Stimulated activated CD4-positive, alpha-beta T cell treated with anti-CD3 and anti-CD28 coated beads, TNF-alpha, amount 100 ng/mL, for 24 hours (primary cell): ENCODE results near the gene COL17A1.

ENCODE experiments used
- DNase-seq, 3 experiments: peaks; one replicate each; pipeline ENCODE4 v3.0.0-alpha.2; 2020; ENCODE audit warnings: low read depth in 3 of 3

COL17A1 gene

DNA sequence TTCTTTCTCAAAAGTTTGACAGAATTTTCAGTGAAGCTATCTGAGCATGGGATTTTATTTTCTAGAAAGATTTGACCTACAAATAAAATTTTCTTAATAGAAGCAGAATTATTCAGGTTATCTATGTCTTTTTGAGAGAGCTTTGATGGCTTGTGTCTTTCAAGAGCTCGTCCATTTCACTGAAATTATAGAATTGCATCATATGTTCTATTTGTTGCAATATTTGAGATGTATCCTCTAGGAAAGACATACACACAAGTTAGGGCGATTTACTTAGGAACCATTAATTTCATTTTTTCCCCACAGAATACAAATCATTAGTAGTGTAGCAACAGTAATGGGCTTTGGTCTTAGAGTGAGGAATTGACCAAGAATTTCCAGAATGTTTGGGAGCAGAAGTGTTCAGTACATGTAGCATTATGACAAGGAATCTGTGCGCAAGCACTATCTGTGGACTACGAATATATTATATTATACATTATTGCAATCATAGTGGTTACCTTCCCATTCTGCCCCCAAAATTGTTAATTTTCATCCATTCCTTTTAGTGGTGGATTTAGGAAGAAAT is 12.8 kb upstream of the COL17A1 start:
- DNase-seq, result no peak

DNA sequence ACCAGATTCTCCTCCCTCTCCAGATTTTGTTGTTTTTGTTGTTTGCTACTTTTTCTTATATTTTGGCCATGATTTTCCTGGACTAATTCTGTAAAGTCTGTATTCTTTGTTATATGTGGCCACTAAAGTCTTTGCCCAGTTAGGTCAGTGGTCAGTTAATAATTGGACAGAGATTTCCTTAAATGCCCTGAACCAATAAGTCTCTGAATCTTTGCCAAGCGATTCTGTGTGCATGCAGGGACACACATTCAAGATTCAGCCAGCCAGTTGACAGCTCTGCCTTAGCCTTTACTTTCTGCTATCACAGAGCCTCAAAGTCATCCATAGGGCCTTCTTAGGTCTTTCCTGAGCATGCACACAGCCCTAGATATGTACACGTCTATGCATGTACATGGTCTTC is 11.0 kb upstream of the COL17A1 start:
- no peak for DNase-seq

DNA sequence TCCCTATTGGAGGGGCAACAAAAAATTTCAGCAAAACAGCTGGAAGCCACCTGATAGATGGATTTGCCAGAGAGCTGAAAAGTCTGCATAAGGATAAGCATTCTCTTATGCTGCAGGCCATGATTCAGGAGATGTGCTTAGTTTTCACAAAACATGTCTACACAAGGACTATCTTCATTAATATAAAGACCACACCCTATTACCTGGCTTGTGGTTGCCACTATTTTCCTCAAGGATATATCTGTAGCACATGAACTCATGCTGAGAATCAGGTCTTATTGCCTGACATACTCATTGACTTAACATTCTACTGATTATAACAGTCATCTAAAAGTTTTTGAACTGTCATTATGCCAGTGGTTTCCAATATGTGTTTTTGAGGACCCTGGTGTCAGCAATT is 7.1 kb upstream of the COL17A1 start:
- no peak for DNase-seq

DNA sequence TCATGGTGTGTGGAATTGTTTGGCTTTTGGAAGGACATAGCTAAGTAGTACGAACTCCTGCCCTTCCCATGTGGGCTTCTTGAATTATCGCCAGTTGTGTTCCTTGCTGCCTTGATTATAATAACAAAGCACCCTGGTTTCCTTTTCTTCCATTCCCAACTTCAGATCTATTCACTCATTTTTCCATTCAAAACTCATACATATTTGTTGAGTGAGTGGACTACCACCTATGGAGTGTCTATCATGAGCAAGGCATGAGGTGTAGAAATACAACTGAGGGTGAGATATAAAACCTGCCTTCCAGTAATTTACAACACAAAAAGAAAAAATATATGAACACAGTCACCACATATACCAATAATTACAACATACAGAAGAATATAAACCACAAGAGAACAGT is 4.9 kb upstream of the COL17A1 start:
- DNase-seq, result no peak

DNA sequence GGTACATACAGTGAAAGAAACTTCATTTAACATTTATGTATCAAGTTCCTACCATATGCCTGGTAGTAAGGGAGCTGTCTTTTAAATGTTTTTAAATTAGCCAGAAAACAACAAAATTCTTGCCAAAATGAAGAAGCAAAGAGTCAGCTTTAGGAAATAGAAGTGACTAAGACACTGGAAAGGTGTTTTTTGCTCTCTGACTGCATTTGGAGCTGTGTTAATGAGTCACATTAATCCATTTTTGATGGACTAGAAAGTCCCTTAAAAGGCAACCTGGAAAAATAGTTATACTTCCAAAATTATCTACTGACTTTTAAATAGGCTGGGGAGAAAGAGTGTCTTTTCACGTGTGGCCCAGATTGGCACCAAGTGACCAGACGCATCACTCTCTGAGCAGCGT is 3.9 kb upstream of the COL17A1 start:
- DNase-seq, result no peak

DNA sequence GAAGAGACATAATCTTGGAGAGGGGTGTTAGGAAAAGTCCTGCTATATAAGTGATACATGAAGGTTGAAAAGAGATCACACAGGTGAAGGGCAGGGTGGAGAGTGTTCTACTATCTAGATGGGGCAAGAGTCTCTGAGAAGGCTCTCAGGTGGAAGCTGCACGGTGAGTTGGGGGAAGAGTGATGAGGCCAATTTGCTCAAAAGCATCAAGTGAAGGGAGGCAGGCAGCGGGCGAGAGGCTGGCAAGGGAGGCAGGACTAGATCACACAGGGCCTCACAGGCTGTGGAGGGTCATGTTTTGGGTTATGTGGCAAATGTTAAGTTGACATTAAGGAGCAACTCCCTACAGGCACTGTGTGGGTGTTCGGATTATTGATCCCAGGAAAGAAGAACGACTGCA is 2.6 kb upstream of the COL17A1 start:
- no peak for DNase-seq

DNA sequence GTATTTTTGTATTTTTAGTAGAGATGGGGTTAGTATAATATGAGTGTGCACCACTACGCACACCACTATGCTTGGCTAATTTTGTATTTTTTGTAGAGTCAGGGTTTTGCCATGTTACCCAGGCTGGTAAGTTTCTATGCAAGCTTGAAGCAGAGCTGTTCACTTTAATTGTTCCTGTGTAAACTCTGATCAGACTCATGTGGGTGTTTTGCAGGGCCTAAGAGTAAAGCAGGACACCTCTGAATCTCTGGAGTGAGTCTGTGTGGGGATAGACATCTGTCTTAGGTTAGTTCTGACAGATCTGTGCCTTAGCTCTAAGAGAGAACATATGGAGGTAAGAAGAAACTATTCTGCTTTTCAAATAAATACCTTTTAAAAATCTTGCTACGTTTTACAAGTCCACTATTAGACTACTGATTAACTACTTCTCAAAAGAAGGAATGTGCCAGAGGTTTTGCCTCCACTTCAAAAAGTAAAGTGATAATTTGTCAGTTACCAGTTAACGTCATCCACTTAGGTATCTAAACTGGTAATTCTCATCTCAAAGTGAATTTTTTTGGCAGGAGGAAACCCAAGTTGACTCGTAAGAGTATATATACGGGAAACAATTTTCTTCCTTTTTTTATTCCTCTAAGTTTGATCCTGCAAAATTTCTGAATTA is 1.1 kb downstream of the COL17A1 start:
- DNase-seq, result no peak

DNA sequence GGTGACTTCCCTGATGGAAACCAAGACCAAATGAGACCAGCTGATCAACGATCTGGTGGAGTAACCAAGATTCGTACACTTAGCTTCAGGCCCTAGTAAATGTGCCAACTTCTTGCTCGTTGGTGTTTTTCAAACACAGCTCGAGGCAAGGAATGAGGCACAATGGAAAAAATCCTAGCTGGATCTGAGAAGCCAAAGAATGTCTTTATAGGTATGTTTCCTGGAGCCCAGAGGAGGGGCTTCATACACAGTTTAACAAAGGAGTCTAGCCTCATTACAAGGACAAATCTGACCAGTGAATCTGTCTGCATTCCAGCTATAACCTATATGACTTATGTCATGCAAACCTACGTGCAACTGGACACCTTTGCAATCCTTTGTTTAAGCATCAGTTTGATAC is 3.7 kb downstream of the COL17A1 start:
- no peak for DNase-seq

DNA sequence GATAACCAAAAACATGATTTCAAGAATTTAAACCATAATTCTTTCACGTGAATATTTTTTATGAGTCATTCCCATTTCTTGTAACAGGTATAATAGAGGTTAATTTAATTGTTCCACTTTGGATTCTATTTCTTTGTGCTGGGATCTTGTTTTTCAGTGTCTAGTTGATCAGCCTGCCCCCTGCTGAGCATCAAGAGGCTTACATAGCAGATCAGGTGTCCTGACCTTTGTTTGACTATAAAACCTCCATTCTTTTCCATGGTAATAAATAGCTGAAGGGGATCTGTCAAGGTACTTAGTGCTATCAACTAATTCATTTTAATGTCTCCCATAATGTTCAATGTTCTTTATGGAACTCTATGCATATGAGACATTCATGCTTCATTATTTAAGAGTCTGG is 4.9 kb downstream of the COL17A1 start:
- DNase-seq, result no peak

DNA sequence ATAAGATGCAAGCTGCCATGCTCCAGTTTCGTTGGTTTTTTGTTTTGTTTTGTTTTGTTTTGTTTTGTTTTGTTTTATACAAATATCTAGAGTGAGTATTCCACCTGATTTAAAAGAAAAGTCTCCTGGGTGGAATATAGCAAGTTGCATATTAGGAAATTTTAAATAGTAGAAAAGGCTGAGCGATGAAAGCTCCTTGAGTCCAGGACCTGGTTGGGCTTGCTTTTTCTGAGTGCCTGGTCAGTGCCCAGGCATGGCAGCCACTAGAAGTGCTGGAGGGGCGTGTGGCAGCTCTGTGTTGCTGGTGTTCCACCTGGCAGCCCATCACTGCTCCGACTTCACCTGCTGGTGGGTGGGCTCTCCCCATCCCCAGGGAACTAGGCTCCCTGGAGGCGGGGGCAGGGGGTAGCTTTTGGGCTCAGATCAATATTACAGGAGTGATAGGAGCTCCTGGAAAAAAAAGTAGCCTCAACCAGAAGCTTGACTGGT is 8.0 kb downstream of the COL17A1 start:
- DNase-seq, result no peak

DNA sequence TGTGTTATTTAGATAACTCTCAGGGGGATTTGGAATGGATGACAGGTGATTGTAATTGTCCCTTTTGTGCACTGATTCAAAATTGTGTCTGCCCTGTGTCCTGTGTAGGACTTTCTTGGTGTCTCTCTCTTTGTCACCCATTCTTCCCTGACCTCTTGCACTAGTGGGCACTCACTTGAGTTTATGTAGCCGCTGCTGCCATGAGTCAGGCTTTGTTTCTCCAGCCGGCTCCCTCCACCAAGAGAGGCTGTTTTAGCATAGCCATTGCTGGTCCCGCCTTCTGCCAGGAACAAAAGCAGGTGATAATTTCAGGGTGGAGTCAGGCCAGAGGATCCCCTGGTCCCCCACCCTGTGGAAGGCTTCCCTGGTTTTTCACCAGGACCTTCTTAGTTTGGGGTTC is 8.4 kb downstream of the COL17A1 start:
- DNase-seq, result no peak

DNA sequence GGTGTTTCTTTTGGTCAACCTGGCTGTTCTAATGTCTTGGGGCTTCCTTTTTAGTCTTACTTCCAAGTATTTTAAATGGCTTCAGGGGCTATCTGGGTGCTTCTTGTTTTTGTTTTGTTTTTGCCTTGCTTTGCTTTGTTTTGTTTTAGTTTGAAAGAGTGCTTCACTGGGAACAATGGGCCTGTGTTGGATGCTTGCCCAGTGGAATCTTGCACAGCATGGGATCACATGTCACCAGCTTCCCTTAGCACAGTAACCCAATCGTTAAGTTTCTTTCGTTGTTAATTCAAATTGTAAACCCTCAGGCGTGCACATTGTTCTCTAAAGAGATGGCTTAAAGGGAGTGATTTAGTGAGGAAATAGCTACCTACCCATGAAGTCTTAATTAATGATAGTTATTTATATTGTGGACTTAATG is 8.9 kb downstream of the COL17A1 start:
- DNase-seq, result no peak

DNA sequence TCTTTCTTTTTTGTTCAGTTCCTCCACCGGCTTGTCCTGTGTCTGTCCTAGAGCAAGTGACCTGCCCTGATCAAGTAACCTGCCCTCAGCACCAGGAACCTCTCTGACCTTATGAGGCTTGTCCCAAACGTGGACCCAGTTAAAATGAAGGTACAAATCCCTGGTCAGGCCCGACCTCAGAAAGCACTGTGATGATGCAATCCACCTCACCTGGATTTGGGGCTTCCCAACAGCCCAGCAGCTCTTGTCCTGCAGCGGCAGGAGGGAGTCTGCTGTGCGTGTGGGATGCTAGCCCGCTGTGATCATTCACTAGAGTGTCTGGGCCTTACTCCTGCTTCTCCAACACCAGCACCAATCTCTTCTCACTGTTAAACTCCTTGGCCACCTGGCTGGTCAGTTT is 11.2 kb downstream of the COL17A1 start:
- DNase-seq, result no peak

DNA sequence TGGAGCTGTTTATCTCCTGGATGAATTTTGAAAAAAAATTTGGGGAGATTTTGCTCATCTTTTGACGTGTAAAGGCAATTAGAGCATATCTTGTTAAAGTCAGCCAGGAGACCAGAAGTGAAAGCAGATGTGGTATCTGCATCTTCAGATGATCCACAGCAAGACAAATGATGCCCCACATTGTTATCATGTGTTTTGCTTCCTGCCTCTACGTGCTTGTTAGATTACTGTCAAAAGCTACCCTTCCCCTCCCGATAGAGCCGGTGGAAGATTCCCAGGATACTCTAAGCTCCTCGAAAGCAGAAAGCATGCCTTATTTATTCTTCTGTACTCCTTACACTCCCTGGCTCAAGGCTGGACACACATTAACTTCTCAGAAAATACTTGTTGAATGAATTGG is 12.9 kb downstream of the COL17A1 start:
- no peak for DNase-seq

DNA sequence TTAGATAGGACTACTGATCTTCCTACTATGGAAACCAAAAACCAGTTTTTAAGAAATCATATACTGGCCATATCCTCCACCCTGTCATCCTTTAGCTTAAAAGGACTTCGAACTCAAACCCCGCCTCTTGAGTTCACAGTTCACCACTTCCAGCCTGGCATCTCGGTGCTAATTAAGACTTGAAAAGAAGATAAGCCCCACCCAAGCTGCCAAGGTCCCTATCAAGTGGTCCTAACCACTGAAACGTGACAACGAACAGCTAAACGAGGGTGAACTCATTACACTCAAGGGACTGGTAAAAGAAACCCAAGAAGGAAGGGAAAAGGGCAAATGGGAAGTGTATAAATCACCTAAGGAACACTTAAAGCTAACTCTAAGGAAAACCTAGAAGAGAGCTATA is 16.1 kb downstream of the COL17A1 start:
- no peak for DNase-seq

DNA sequence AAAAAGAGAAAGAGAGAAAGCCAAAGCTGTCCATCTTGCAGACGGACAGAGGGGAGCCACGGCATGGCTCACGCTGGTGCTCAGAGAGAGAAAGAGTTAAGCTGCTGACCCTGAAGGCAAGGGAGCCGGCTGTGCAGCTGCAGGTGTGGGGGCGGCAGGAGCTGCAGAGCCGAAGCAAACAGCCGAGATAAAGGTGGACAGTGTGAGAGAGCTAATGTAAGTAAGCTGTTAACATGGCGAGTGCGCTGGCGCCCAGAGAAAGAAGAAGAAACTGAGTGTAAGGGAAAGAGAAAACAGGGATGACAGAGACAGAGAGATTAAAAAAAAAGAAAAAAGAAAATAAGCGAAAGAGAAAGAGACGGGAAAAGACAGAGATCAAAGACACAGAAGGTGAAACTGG is 18.2 kb downstream of the COL17A1 start:
- DNase-seq, result no peak

DNA sequence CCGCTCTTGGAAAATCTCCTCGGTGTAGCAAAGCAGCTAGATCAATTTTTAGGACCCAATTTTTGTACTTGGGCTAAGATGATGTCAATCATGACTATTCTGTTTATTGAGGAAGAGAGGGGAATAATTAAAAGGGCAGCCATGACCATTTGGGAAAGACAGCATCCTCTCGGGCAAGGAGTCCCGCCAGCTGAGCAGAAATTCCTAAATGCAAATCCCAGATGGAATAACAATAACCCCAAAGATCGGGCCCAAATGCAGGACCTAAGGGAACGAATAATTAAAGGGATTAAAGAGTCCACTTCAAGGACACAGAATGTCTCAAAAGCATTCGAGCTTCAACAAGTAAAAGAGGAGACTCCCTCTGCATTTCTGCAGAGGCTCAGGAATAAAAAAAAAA is 18.7 kb downstream of the COL17A1 start:
- no peak for DNase-seq

DNA sequence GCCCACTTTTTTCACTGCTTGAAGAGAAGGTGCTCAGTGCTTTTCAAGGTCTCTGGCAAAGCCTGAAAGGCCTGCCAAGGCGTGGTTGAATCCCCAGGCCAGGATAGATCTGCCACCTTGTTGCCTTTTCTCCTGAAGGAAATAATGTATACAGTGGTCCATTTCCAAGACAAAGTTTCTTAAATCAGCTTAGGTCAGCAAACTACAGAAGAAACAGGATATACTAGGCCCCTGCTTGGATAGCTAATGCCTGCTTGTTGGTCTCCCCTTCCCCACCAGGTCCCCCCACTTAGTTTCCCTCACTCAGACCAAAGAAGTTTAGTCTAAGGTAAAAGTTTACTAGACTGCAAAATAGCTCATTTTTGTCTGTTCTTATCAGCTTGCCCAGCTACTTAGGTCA is 19.9 kb downstream of the COL17A1 start:
- DNase-seq, result no peak

DNA sequence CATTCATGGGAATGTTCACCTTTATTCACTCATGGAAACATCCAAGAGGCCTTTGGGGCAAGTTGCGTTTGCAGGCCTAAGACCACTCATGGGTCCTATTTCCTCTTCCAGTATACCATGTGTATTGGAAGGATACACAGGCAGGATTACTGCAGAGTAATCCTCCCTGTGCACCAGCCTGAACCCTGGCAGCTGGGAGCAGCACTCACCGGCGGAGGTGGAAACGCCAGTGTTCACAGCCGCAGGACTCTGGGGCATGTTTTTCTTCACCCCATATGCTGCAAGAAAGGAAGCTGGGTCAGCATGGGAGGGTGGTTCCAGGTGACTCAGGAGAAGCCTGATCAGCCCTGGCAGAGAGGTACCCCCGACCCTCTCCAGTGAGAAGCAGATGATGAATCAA is 24.5 kb downstream of the COL17A1 start:
- DNase-seq, result no peak

DNA sequence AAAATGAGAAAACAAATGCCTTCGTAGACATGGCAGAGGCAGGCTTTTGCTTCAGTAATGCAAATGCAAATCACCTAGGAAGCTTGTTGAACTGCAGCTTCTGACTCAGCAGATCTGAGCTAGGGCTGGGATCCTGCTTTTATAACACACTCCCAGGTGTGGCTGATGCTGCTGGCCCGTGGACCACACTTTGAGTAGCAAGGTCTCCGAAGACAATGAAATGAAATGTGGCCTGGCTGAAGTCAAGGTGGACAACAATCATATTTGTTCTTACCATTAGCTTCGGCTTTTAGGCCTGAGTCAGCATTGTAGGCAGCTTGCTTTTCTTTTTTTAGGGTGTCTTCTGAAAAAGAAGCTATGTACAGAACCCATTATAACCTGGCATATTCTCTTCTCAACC is 26.3 kb downstream of the COL17A1 start:
- DNase-seq, result no peak

DNA sequence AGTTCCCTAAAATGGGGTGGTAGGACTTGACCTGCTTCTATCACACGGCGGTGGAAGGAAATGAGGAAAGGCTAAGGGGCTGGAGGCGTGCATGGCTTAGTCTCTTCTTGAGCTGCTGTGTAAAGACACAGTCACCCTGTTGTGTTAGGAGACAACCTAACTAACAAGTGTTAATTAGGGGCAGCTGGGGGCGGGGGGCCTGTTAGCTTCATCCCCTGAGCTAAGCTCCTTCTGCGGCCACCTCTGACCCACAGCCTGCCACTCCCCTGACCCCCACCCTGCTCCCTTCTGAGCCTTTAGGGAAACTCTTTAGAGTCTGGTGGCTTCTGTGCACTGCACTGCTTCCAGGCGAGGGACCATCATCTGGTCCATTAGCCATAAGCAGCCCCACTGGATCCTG is 28.0 kb downstream of the COL17A1 start:
- DNase-seq, result no peak

DNA sequence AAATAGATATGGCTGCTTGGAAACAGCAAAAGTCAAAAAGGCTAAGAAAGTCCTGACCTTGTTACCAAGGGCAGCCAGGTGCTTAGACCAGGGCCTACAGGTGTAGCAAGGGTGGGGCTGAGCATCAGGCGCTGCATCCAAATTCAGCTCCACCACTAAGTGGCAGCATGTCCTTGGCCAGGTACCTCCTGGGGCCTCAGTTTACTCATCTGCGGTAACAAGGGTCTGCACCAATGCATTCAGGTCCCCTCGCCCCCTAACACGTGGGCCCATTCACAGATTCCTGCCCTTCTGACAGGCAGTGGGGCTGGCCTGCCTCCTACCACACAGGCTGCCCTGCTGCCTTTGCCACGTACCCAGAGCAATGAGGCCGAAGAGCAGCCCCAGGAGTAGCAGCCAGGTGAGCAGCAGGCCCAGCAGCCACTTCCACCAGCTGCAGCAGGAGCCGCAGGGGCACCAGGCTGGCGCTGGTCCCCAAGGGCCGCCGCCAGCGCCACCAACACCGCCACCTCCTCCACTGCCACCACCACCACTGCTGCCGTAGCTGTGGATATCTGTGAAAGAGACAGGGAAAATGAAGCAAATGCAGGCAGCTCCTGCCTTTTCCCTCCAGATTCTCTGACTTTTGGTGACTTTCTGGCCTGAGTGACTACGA is 28.9 kb downstream of the COL17A1 start:
- DNase-seq, result no peak

DNA sequence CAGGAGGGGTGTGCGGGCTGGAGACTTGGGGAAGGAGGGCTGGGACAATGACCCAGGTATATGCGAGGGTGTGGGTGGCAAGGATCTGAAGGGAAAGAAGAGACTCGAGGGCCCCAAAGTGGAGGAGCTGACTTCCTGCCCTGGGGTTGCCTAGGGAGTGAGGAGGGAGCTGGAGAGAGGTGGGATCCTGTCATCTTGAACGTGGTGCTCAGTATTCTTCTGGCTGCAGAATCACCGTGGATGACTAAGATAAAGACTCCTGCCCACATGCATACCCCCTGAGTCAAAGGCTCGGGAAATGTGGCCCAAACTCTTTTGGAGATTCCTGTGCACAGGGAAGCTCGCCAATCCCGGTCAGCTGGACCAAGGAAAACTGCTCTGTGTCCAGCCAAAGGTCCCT is 31.2 kb downstream of the COL17A1 start:
- DNase-seq, result no peak

DNA sequence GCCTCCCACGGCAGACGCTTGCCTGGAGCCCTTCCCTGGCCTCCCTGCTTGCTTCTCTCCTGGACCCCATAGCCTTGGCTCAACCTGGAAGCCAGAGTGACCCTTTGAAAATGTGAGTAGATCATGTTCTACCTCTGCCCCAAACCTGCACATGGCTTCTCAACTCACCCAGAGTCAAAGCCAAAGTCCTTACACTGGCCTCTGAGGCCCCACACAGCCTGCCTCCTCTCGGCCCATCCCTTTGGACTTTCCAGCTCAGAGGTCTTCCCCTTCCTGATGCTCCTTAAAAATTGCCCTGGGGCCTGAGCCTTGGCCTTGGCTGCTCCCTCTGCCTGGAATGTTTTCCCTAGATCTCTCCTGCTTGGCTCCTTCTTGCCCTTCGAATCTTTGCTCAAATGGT is 32.5 kb downstream of the COL17A1 start:
- DNase-seq, result no peak
